Right lung (tissue), 5 donors: ENCODE measurements around the gene JOSD2. TPM values are rescaled to one million over a fixed set of nuclear protein-coding genes. Genes with fewer than 3 reads are reported as not detected.

Experiments used
- DNase-seq, 2 donors: peaks; one replicate each; pipeline ENCODE4 v3.0.0-alpha.2; 2013
- polyA plus RNA-seq, 5 donors: library from polyadenylated mRNA; unstranded; fragments of 120-200 nt; gene quantifications; one replicate each; pipeline versions ENCODE4 v1.2.1 to v1.2.3, GENCODE V29; 2013; ENCODE audit warnings: inconsistent platforms in 1 of 5, low replicate concordance in 1 of 5; ENCODE audit not compliant: insufficient read length in 5 of 5, insufficient read depth in 1 of 5

JOSD2 gene
- polyA plus RNA-seq, 5 donors: 12.2 to 35.2 (median 19.5) TPM

DNA sequence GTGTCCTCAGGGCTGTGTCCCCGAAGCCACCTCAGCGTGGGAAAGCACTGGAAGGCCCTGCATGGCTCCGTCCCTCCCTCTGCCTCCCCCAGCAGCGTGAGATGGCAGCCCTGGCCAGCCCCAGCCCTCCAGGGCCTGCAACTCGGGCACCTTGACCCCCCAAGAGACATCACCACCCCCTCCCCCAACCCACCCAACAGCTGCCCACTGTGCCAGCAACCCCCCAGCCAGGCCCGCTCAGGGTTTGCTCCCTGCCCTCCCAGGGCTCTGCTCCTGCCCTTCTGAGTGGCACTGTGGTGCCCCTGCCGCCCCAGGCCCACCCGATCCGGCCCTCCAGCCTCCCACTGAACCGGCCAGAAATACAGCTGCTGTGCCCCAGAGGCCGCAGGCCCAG is 4.2 kb upstream of the JOSD2 start:
- DNase-seq: no peak

DNA sequence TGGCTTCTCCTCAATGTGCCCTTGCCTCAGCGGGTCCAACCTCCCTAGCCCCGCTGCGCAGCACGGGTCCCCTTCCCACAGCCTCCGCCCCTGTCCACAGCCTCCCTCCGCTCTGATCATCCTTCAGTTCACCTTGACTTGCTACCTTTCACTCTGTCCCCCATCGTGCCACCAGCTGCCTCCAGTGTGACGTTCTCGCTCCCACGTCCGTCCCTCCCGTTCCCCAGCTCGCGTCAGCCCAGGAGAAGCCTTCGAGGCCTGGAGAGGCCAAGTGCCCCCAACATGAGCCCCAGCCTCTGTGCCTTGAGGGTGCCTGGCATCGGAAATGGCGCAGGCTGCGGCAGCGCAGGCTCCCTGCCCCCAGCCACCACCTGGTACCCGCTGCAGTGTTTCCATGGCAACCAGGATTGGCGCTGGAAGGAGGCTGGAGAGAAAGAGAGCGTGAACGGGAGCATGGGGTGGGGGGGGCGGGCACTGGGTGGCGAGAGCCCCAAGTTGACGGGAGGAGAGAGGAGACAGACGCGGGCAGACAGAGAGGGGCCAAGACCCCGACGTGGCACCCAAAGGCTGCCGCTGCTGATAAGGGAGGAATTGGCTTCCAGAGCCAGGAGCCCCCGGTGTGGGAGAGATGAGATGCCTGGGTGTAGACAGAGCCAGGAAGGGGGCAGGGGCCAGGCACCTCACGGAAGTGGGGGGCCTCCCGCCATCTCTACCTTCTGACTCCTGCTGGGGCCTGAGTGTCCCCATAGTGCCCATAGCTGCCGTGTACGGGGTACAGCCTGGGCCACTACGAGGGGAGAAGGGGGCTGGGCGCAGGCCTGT is 3.6 kb upstream of the JOSD2 start:
- no peak for DNase-seq

GRCh38 chr19:50513746-50514345 is 2.9 kb upstream of the JOSD2 start, which contains the start of gene ASPDH:
TSS of gene ASPDH (minus strand) at chr19:50513913. CDS start at chr19:50513823, 90 bp downstream.
- DNase-seq: no peak

DNA sequence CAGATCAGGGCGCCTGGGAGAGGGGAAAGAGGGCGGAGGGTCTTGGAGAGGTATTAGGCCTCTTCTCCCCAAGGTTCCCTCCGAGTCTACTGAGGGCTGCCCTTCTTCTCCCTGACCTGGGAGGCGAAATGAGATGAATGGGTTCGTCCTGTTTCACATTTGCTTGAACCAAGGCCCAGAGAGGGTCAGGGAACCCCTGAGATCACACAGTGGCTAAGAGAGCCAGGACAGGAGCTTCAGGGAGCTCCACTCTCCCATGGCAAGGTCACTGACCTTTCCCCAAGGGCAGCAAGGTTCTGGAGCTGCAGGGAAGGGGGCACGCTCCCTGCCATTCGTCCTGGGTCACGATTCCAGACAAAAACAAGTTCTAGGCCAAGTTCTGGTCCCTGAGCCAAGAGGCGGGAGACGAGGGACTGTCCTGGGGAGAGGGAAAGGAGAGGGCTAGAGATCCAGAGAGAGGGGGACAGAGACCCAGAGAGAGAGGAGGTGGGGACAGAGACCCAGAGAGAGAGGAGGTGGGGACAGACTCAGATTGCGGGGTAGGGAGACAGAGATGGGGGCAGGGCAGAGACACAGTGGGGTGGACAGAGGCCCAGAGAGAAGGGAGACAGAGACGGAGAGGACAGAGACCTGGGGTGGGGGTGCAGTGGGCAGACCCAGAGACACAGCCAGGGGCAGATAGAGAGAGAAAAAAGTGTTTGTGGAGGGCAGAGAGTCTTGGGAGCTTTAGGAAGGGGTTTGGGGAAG is 2.2 kb upstream of the JOSD2 start:
- no peak for DNase-seq

DNA sequence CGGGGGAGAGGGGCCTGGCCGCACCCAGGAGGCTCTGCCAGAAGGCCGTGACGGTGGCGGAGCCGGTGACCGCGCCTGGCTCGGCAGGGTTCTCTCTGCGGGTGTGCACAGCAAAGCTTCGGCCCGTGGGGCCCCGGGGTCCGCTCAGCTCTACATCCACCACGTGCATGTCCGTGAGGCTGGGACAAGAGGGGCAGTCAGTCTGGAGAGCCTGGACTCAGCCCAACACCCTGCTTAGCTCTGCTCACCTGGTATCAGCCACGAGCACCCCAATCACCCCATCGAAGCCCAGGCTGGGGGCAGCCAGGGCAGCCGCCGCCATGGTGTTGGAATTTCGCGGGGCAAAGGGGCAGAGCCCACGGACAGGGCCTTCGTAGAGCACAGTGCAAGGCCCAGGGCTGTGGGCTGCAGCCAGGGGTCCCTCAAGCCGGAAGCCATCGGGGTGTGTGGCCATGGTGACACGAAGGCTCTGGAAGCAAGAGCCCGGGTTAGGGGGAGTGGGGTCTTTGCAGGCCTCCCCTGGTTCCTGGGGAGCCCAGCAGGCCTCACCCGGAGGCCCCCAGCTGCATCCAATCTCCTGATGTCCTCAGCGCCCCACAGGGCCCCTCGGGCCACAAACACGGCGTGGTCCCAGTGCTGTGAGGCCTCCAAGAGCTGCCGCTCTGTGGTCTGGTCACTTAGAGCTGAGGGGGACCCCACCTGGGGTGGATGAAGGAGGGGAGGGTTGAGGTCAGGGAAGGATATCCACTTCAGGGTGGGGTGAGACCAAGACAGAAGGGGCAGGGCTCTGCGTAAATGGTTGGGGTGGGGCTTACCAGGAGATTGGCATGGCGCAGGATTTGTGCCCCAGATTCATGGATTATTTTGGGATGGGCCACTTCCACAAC is 1.4 kb upstream of the JOSD2 start:
- DNase-seq: no peak

DNA sequence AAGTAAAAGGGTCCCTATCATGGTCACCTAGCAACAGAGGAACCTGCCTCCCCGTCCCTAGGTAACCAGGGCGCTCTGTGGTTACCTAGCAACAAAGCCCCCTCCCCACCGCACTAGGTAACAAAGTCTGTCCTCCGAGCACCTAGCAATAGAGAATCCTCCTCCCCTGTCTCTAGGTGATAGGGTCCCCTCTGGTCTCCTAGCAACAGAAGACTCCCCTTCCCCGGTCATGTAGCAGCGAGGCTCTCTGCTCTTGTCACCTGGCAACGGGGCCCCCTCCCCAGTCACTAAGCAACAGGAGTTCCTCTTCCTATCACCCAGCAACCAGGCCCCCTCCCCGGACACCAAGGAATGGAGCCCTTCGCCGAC is 307 bp downstream of the JOSD2 start:
- no peak for DNase-seq

- no peak for DNase-seq
Measured at GRCh38 chr19:50510121-50510670, 795 bp downstream of the JOSD2 start.

DNA sequence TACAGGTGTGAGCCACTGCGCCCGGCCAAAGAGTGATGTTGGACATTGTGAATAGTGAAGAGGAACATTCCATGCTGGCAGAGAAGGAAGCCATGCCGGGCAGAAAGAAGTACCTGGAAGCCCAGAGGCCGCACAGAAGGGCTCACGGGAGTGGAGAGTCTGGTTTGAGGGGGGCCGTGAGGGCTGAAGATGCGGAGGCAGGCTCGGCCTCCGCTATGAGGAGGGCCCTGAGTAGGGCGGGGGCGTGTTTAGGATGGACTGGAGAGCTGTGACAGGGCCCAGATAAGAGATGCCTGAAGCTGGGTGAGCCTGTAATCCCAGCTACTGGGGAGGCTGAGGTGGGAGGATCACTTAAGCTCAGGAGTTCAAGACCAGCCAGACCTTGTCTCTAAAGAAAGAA is 1.6 kb downstream of the JOSD2 start:
- DNase-seq: no peak

GRCh38 chr19:50508843-50509190 is 2.2 kb downstream of the JOSD2 start:
- no peak for DNase-seq

DNA sequence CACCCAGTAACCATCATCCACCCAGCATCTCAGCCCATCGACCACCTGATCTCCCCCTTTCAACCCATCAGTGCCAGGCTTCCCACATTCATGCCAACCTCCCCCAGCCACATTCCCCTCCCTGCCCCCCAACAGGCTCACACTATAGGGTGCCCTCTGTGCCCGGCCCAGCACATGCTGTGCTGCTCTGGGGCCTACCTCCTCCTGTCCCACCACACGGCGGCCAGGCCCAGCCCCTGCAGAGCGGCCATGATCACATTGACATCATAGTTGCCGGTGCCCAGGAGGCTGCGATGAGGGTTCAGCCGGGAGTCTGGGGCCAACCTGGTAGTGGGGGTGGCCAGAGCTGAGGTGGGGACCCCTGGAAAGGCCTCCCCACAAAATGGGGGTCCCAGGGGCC is 3.6 kb downstream of the JOSD2 start:
- no peak for DNase-seq

DNA sequence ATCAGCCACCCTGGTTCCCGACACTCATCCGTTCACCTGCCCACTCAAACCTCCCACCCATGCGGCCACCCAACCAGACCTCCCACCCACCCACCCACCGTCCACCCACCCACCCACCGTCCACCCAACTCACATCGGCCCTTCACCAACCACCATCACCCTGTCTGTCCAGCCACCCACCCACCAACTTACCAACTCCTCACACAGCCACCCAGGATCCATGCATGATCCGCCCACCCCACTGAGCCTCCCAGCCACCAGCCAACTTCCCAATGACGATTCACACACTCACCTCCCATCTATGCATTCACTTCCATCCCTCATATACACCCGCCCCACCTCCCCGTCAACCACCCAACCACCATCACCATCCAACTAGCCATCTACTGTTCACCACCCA is 4.3 kb downstream of the JOSD2 start:
- no peak for DNase-seq

DNA sequence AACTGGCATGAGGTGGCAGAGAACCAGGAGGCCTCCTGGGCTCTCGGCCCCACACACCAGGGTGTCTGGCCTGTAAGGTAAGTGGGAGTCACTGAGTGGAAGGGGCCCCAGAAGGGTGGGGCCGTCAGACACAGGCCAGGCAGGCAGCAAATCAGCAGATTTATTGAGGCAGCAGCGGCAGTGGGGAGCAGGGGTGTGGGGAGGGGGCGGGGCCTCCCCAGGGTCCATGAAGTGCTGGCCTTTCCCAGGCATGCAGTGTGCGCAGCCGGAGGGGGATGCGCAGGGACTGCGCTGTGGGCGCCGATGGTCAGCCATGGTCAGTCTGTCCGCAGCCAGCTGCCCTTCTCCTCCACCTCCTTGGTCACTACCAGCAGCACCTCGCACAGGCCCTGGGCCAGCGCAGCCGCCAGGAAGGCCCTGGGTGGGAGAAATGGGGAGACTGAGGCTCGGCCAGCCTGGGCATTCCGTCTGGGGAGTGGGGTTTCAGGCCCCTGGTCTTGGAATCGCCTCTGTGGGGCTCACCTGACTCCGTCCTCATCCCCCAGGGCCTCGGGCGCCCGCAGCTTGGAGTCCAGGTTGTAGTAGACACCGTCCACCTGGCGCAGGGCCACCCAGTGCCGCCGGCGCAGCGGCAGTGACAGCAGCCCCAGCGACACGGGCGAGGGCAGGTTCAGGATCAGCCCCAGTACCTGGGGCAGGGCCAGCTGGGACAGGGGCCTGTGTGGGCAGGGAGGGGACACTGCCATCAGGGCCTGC is 5.0 kb downstream of the JOSD2 start:
- no peak for DNase-seq

GRCh38 chr19:50501568-50502475 is 9.2 kb downstream of the JOSD2 start:
- no peak for DNase-seq

- no peak for DNase-seq
Measured at GRCh38 chr19:50501186-50501567, 9.8 kb downstream of the JOSD2 start.

DNA sequence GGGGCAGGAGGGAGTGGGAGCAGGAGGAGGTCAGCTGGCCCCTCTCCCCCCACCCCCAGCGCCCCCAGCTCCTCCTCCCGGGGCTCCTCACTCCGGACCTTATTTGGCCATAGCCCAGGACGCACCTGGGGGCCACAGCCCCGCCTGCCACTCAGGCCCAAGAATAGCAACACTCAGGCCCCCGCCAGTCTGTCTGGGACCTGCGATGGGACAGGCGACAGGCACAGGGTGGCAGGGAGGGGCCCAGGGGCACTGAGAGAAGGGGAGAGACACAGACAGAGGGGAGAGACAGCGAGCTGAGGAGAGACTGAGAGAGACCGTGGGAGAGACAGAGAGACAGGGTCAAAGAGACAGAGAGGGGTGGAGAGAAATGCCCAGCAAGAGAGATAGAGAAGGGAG is 10.2 kb downstream of the JOSD2 start:
- DNase-seq: no peak

GRCh38 chr19:50500060-50500752 is 10.8 kb downstream of the JOSD2 start:
- no peak for DNase-seq

GRCh38 chr19:50498219-50499056 is 12.6 kb downstream of the JOSD2 start:
- DNase-seq: no peak

GRCh38 chr19:50497022-50497405 is 14.0 kb downstream of the JOSD2 start:
- DNase-seq: no peak
